ENCODE data around the gene STAB1. TPM values are rescaled to one million over a fixed set of nuclear protein-coding genes. Genes with fewer than 3 reads are reported as not detected.

The STAB1 gene
- total and polyA plus RNA-seq, 2 of the 8 experiments (the other 6 are each of a cell fraction or from before 2014, with no cell fraction given): 1.0 to 1.9 TPM

DNA sequence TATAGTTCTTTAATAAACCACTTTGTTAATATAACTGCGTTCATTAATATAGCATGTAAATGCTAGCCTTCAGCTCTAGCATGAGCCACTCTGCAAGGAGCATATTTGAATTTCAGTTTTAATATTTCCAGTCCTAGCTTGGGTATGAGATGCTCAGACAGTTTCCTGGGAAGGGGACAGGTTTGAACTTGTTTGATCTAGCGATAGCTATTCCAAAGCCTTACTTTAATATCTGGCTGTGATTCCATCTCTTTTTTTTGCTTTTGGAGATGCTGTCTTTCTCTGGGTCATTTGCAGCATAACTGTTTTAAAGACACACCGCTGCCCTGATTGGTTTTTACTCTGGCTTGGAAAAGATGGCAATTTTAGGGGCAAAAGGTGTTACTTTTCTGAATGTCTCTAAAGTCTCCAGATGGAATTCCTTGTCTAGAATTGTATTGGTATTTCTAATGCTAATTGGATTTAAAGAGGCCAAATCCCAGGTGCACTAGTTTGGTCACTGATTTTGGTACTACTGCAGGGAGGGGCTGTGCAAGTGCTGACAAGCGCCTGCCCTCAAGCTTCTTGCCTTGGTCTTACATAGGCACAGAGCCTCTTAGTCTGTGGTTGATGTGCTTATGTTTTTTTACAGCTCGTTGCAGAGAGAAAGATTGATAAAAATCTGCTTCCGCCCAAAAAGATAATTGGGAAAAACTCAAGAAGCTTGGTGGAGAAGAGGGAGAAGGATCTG, 36.9 kb upstream of the STAB1 start:
- Histone ChIP-seq H3K14ac (ENCODE audit: insufficient read length) (no peak overlapping the region), H3K4ac (replicated peaks; ENCODE audit: insufficient read length, low read depth, low read length) (no peak overlapping the region), H2BK12ac (ENCODE audit: low read depth, low read length) (no peak overlapping the region), H3K79me1 (ENCODE audit: low read depth, low read length) (no peaks in the 10 kb centered on the region; the same call in 1 of the 2 replicates), H3K4me2 (ENCODE audit: insufficient read depth in 1 of 2, low read depth in 2 of 2, low read length in 2 of 2) (no peak overlapping the region), H2AFZ (ENCODE audit: low read length) (no peak overlapping the region), H3K27ac (ENCODE audit: low read depth, low read length) (no peak overlapping the region), H3K79me2 (ENCODE audit: control insufficient read depth in 1 of 2, insufficient read depth in 2 of 2, low read length in 2 of 2) (peaks cover 0 to 28% of the 10 kb centered on the region in 2 experiments; a peak in 2 of 4 replicates), H3K27me3 (replicated peaks in 1 of 4; ENCODE audit: control insufficient read depth in 3 of 4, extremely low read depth in 1 of 4, insufficient read depth in 3 of 4, low read length in 3 of 4) (no peaks in the 10 kb centered on the region), H3K4me1 (replicated peaks in 1 of 4; ENCODE audit: control insufficient read depth in 3 of 4, insufficient read depth in 4 of 4, low read length in 3 of 4) (peaks cover 0 to 20% (median 8%) of the 10 kb centered on the region in 4 experiments; a peak in 6 of 7 replicates), H3K23me2 (ENCODE audit: low read depth, low read length) (peaks cover 8% of the 10 kb centered on the region), H3K4me3 (ENCODE audit: extremely low read depth in 1 of 4, insufficient read depth in 2 of 4, low read depth in 3 of 4, low read length in 4 of 4) (no peak overlapping the region), H4K8ac (ENCODE audit: extremely low read depth, insufficient read depth, low read length) (no peak overlapping the region), H2BK120ac (replicated peaks; ENCODE audit: low read depth, low read length) (no peak overlapping the region), H3K36me3 (ENCODE audit: control insufficient read depth in 2 of 4, insufficient read depth in 4 of 4, low read length in 3 of 4) (peaks cover 14 to 42% (median 20%) of the 10 kb centered on the region in 4 experiments), H4K20me1 (replicated peaks in 1 of 2; ENCODE audit: control insufficient read depth in 1 of 2, insufficient read depth in 2 of 2, low read length in 2 of 2) (no peaks in the 10 kb centered on the region), H2BK20ac (ENCODE audit: low read length) (no peak overlapping the region), H3K9ac (replicated peaks in 1 of 4; ENCODE audit: extremely low read depth in 1 of 4, low read depth in 3 of 4, low read length in 3 of 4) (no peak overlapping the region), H2BK15ac (ENCODE audit: low read length) (no peak overlapping the region), H4K5ac (ENCODE audit: insufficient read length, low read depth, low read length) (no peak overlapping the region), H2AK5ac (ENCODE audit: low read depth, low read length) (no peak overlapping the region), H2BK5ac (ENCODE audit: low read depth, low read length) (no peak overlapping the region), H3K56ac (replicated peaks; ENCODE audit: insufficient read length, low read depth, low read length) (no peak overlapping the region), H4K91ac (replicated peaks; ENCODE audit: insufficient read length, low read length) (no peak overlapping the region), H3K9me3 (ENCODE audit: insufficient read depth in 2 of 2, low read depth in 1 of 2, low read length in 1 of 2) (no peaks in the 10 kb centered on the region), H3K18ac (ENCODE audit: extremely low read depth, low read length) (no peak overlapping the region), H3K23ac (ENCODE audit: insufficient read length) (no peak overlapping the region)
- ChIA-PET CTCF (ENCODE audit: partially characterized antibody) (interaction anchor here (0.7 to 5.9 kb wide), 9 partner anchors 8 to 73 kb away, joined by 3 to 45 read pairs (median 3); partner anchors contain the start of gene SEMA3G), POLR2A (ENCODE audit: partially characterized antibody) (interaction anchor here (1.2 to 2.5 kb wide), 4 partner anchors 10 to 60 kb away, joined by 4 to 7 read pairs (median 6); no protein-coding TSS in a partner anchor)
- 76% methylated on average over 6 of the region's 6 CpGs; no CpG with 5 or more reads in 1 of the 2 experiments for WGBS, 2 experiments (ENCODE audit: extremely low coverage in 1 of 2, insufficient coverage in 1 of 2, insufficient read length in 1 of 2, insufficient replicate concordance in 2 of 2, low coverage in 1 of 2, low lambda C conversion rate in 2 of 2, missing lambda C conversion rate in 1 of 2)
- DNase-seq (ENCODE audit: low read depth in 1 of 2, low spot score in 2 of 2) (no peak), FAIRE-seq (no peak)
- TF ChIP-seq SUZ12 (IDR thresholded peaks at IDR 0.05; ENCODE audit: low read length): no peak
- no peak for TF ChIP-seq POU5F1 (IDR thresholded peaks at IDR 0.05; ENCODE audit: low read depth, low read length)
- no peak for TF ChIP-seq SAP30 (IDR thresholded peaks at IDR 0.05; ENCODE audit: insufficient read depth, insufficient replicate concordance, low read length)
- TF ChIP-seq GTF2F1 (IDR thresholded peaks at IDR 0.05; ENCODE audit: borderline replicate concordance, low read depth, low read length): no peak
- no peak for TF ChIP-seq SP4 (IDR thresholded peaks at IDR 0.05; ENCODE audit: low read length)
- no peak for TF ChIP-seq YY1 (IDR thresholded peaks at IDR 0.05; ENCODE audit: low read depth, low read length)
- TF ChIP-seq SP1 (IDR thresholded peaks at IDR 0.05; ENCODE audit: low read depth, low read length): no peak
